ENCODE measurements around the gene SMCO4. TPM values are rescaled to one million over a fixed set of nuclear protein-coding genes. Genes with fewer than 3 reads are reported as not detected.
"Not testable (repeated sequence)": the region's sequence is repeated elsewhere in the genome, so short reads cannot be mapped to it uniquely, and the experiment has no call there.

Gene SMCO4
- total RNA-seq, 1 donor from 2014 or later, result 6.8 TPM

- TF ChIP-seq CTCF (IDR thresholded peaks at IDR 0.05; ENCODE audit: unreplicated experiment), result no peak
- no peaks in the 10 kb centered on the region for H3K4me1 Mint-ChIP-seq
- no peak for DNase-seq (ENCODE audit: low spot score in 2 of 2, unreplicated experiment in 2 of 2)
- peaks cover 6% of the 10 kb centered on the region for H3K9me3 Mint-ChIP-seq
- no peaks in the 10 kb centered on the region for H3K36me3 Mint-ChIP-seq
- H3K27me3 Mint-ChIP-seq (ENCODE audit: low read depth), result peaks cover 4% of the 10 kb centered on the region
- no peak overlapping the region for H3K4me3 Mint-ChIP-seq
- H3K27ac Mint-ChIP-seq, result no peak overlapping the region
Measured at GRCh38 chr11:93458286-93458685, 84.9 kb downstream of the SMCO4 start.

GRCh38 chr11:93444617-93445073 is 98.5 kb downstream of the SMCO4 start:
- H3K4me3 Mint-ChIP-seq, result no peak overlapping the region
- no peak for TF ChIP-seq CTCF (IDR thresholded peaks at IDR 0.05; ENCODE audit: unreplicated experiment)
- no peaks in the 10 kb centered on the region for H3K4me1 Mint-ChIP-seq
- no peaks in the 10 kb centered on the region for H3K27me3 Mint-ChIP-seq (ENCODE audit: low read depth)
- H3K27ac Mint-ChIP-seq, result peak overlapping the region; percentile 26
- H3K9me3 Mint-ChIP-seq, result peaks cover 25% of the 10 kb centered on the region
- DNase-seq (ENCODE audit: low spot score in 2 of 2, unreplicated experiment in 2 of 2), result peak in 1 of 2 experiments; percentile 45
- H3K36me3 Mint-ChIP-seq, result no peaks in the 10 kb centered on the region

GRCh38 chr11:93443232-93443631 is 100.0 kb downstream of the SMCO4 start:
- not testable (repeated sequence) for H3K27me3 Mint-ChIP-seq (ENCODE audit: low read depth); DNase-seq (ENCODE audit: low spot score in 2 of 2, unreplicated experiment in 2 of 2); H3K36me3 Mint-ChIP-seq; H3K27ac Mint-ChIP-seq; H3K4me3 Mint-ChIP-seq; H3K4me1 Mint-ChIP-seq
- peaks cover 25% of the 10 kb centered on the region for H3K9me3 Mint-ChIP-seq

GRCh38 chr11:93432247-93432646 is 110.9 kb downstream of the SMCO4 start:
- Mint-ChIP-seq H3K27me3 (ENCODE audit: low read depth) (peaks cover 4% of the 10 kb centered on the region), H3K36me3 (no peaks in the 10 kb centered on the region), H3K4me3 (no peak overlapping the region), H3K4me1 (peaks cover 2% of the 10 kb centered on the region), H3K9me3 (peaks cover 3% of the 10 kb centered on the region), H3K27ac (no peak overlapping the region)
- no peak for TF ChIP-seq CTCF (IDR thresholded peaks at IDR 0.05; ENCODE audit: unreplicated experiment)
- no peak for DNase-seq (ENCODE audit: low spot score in 2 of 2, unreplicated experiment in 2 of 2)

Other genes starting within 250 kb of the SMCO4 start
- gene DEUP1, start 212.6 kb downstream of the SMCO4 start, total RNA-seq, result 0.66 to 1.2 TPM (median 1.2 TPM) in 3 replicates
- gene CEP295, start 118.3 kb upstream of the SMCO4 start, total RNA-seq, result 16.6 to 18.6 TPM (median 17.6 TPM) in 3 replicates
- gene TAF1D, start 198.1 kb upstream of the SMCO4 start, total RNA-seq, result 155 to 166 TPM (median 155 TPM) in 3 replicates
- 29.0 to 37.7 TPM (median 34.5 TPM) in 3 replicates for gene C11orf54, start 198.3 kb upstream of the SMCO4 start, total RNA-seq
- 54.0 to 58.4 TPM (median 55.5 TPM) in 3 replicates for gene MED17, start 240.9 kb upstream of the SMCO4 start, total RNA-seq